ENCODE results near the gene SYNPO2L. TPM values are rescaled to one million over a fixed set of nuclear protein-coding genes. Genes with fewer than 3 reads are reported as not detected.
A peak's percentile ranks its signal among the peaks of the same experiment; 100 is the strongest.

The SYNPO2L gene
- total RNA-seq, 2 donors from 2014 or later, result 167 to 230 TPM

- TF ChIP-seq CTCF (IDR thresholded peaks at IDR 0.05), result no peak
- H3K27ac ChIP-seq, result peak overlapping the region in 1 of 2 donors; percentile 95
- H3K27me3 ChIP-seq, result no peaks in the 10 kb centered on the region
- no peak for DNase-seq (ENCODE audit: low spot score)
- H3K4me1 ChIP-seq, result peaks cover 0 to 40% of the 10 kb centered on the region in 2 donors
- H3K36me3 ChIP-seq, result peaks cover 17% of the 10 kb centered on the region
- H3K4me3 ChIP-seq, result no peak overlapping the region
- no peaks in the 10 kb centered on the region for H3K9me3 ChIP-seq
Observed at GRCh38 chr10:73643362-73643761, 12.5 kb downstream of the SYNPO2L start.

- H3K4me3 ChIP-seq, result no peak within 1 kb of the TSS
Observed at GRCh38 chr10:73641328-73642060, 14.3 kb downstream of the SYNPO2L start, which contains the start of gene MYOZ1. TSS of gene MYOZ1 (minus strand) at chr10:73641474. CDS start at chr10:73640017, 1,457 bp downstream.

GRCh38 chr10:73639286-73639685 is 16.5 kb downstream of the SYNPO2L start:
- H3K27me3 ChIP-seq, result no peaks in the 10 kb centered on the region
- no peak for TF ChIP-seq CTCF (IDR thresholded peaks at IDR 0.05)
- no peak overlapping the region for H3K4me3 ChIP-seq
- peaks cover 0 to 16% of the 10 kb centered on the region in 2 donors for H3K4me1 ChIP-seq
- no peaks in the 10 kb centered on the region for H3K9me3 ChIP-seq
- no peak overlapping the region for H3K27ac ChIP-seq
- DNase-seq (ENCODE audit: low spot score), result no peak
- no peaks in the 10 kb centered on the region for H3K36me3 ChIP-seq

More at GRCh38 chr10:73641328-73642060, 14.3 kb downstream of the SYNPO2L start, which contains the start of gene MYOZ1:
- DNase-seq (ENCODE audit: low spot score), result no peak
- Histone ChIP-seq H3K9me3 (no peaks in the 10 kb centered on the region), H3K27me3 (no peaks in the 10 kb centered on the region), H3K27ac (peak within 1 kb of the TSS; percentile 11 to 23), H3K36me3 (no peaks in the 10 kb centered on the region), H3K4me1 (peaks cover 0 to 22% of the 10 kb centered on the region in 2 donors)
- no peak for TF ChIP-seq CTCF (IDR thresholded peaks at IDR 0.05)

- TF ChIP-seq CTCF (IDR thresholded peaks at IDR 0.05), result no peak
- no peaks in the 10 kb centered on the region for H3K27me3 ChIP-seq
- H3K9me3 ChIP-seq, result no peaks in the 10 kb centered on the region
- no peaks in the 10 kb centered on the region for H3K4me1 ChIP-seq
- H3K27ac ChIP-seq, result no peak overlapping the region
- no peak overlapping the region for H3K4me3 ChIP-seq
- no peaks in the 10 kb centered on the region for H3K36me3 ChIP-seq
- DNase-seq (ENCODE audit: low spot score), result no peak
Observed at GRCh38 chr10:73635781-73636180, 20.0 kb downstream of the SYNPO2L start.

- Histone ChIP-seq H3K9me3 (no peaks in the 10 kb centered on the region), H3K36me3 (no peaks in the 10 kb centered on the region), H3K4me3 (no peak overlapping the region), H3K27ac (no peak overlapping the region), H3K27me3 (no peaks in the 10 kb centered on the region), H3K4me1 (no peaks in the 10 kb centered on the region)
- no peak for TF ChIP-seq CTCF (IDR thresholded peaks at IDR 0.05)
- DNase-seq (ENCODE audit: low spot score), result no peak
Observed at GRCh38 chr10:73634421-73634820, 21.4 kb downstream of the SYNPO2L start.
